Airway epithelial cell (primary cell): Measurements from ENCODE around the gene CST8. TPM values are rescaled to one million over a fixed set of nuclear protein-coding genes. Genes with fewer than 3 reads are reported as not detected.

ENCODE experiments used
- total RNA-seq: library from RNA; depleted of rRNA; stranded (reverse); fragments of >200 nt; gene quantifications from 2 replicates; pipeline ENCODE4 v1.2.3, GENCODE V29; 2015

Gene CST8
- not detected in 2 replicates for total RNA-seq

GRCh38 chr20:23490817-23491216, at the start of gene CST8:
Gene CST8 (plus strand): TSS chr20:23491117. CDS start chr20:23491668, 551 bp downstream.

DNA sequence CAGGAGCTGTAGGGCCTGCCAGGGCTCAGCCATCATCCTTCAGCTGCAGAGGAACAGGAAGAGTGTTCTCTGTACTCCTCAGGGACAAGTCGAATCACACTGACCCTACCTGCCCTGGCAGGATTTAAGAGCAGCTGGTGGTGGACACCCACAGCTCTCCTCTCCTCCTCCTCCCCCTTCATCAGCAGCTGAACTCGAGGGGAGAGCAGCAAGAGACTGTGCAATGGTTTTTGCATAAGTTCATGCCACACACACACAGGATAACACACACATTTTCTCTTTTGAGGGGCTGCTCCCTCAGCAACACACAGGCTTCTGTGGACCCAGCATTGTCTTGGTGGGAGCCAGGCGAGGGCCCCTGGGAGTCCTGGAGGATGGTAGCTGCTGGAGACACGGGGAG, 38.1 kb upstream of the CST8 start, which contains the start of gene CST11:
CST11 (minus strand) TSS at position 101 of the 400 bp plus-strand sequence; CDS start at position 36, 65 bp downstream.

Other genes with a start within 250 kb of the CST8 start
- gene NXT1, start 140.3 kb upstream of the CST8 start, total RNA-seq = 43.1 and 44.8 TPM in 2 replicates
- 8.0 and 13.0 TPM in 2 replicates for gene GZF1, start 128.9 kb upstream of the CST8 start, total RNA-seq
- gene NAPB, start 69.6 kb upstream of the CST8 start, total RNA-seq = 2.9 and 4.9 TPM in 2 replicates
- gene CSTL1, start 51.4 kb upstream of the CST8 start, total RNA-seq = not detected in 2 replicates
- gene CST11, start 38.2 kb upstream of the CST8 start, total RNA-seq = not detected in 2 replicates
- gene CST9L, start 77.4 kb downstream of the CST8 start, total RNA-seq = not detected in 2 replicates
- not detected in 2 replicates for gene CST9, start 114.8 kb downstream of the CST8 start, total RNA-seq
- 466 and 506 TPM in 2 replicates for gene CST3, start 146.8 kb downstream of the CST8 start, total RNA-seq
- not detected in 2 replicates for gene CST4, start 197.9 kb downstream of the CST8 start, total RNA-seq